Nephron progenitor cell (in vitro differentiated cells): ENCODE data around the gene CACNG5.

ENCODE experiments used
- DNase-seq: peaks from one replicate; pipeline ENCODE4 v3.0.0; 2021
- H3K27ac Mint-ChIP-seq: 2 replicates; pipeline ENCODE4 v1.8.0; 2021; ENCODE audit warnings: mild to moderate bottlenecking, moderate library complexity, mixed read lengths
- H3K27me3 Mint-ChIP-seq: 2 replicates; pipeline ENCODE4 v1.8.0; 2021; ENCODE audit warnings: mild to moderate bottlenecking, low read depth, mixed read lengths; ENCODE audit not compliant: poor library complexity
- H3K36me3 Mint-ChIP-seq: 2 replicates; pipeline ENCODE4 v1.8.0; 2021; ENCODE audit warnings: low read depth, mixed read lengths
- H3K4me1 Mint-ChIP-seq: 2 replicates; pipeline ENCODE4 v1.8.0; 2021; ENCODE audit warnings: mixed read lengths
- H3K4me3 Mint-ChIP-seq: 2 replicates; pipeline ENCODE4 v1.8.0; 2021; ENCODE audit warnings: mild to moderate bottlenecking, moderate library complexity, mixed read lengths
- H3K9me3 Mint-ChIP-seq: 2 replicates; pipeline ENCODE4 v1.8.0; 2021; ENCODE audit warnings: mild to moderate bottlenecking, moderate library complexity, mixed read lengths
- CTCF ChIP-seq: fragments of 200-600 bp; sonication (generic); IDR thresholded peaks from 2 replicates; pipeline ENCODE4 v1.5.0; 2021; ENCODE audit warnings: antibody characterized with exemption

The CACNG5 gene

GRCh38 chr17:66904760-66905624 is 70.1 kb downstream of the CACNG5 start:
- H3K4me1 Mint-ChIP-seq: peaks cover 3% of the 10 kb centered on the region
- H3K9me3 Mint-ChIP-seq: no peaks in the 10 kb centered on the region
- H3K36me3 Mint-ChIP-seq: no peaks in the 10 kb centered on the region
- TF ChIP-seq CTCF: no peak
- H3K4me3 Mint-ChIP-seq: no peak overlapping the region
- peaks cover 35% of the 10 kb centered on the region for H3K27me3 Mint-ChIP-seq
- no peak overlapping the region for H3K27ac Mint-ChIP-seq
- no peak for DNase-seq

- peak; percentile 87 for TF ChIP-seq CTCF
- Mint-ChIP-seq H3K9me3 (no peaks in the 10 kb centered on the region), H3K4me1 (peaks cover 5% of the 10 kb centered on the region), H3K36me3 (no peaks in the 10 kb centered on the region), H3K27me3 (peaks cover 29% of the 10 kb centered on the region), H3K4me3 (no peak overlapping the region), H3K27ac (no peak overlapping the region)
- DNase-seq: peak; percentile 76
Observed at GRCh38 chr17:66906321-66907278, 71.7 kb downstream of the CACNG5 start.

- Mint-ChIP-seq H3K27me3 (peaks cover 17% of the 10 kb centered on the region), H3K4me1 (peaks cover 16% of the 10 kb centered on the region), H3K36me3 (no peaks in the 10 kb centered on the region), H3K4me3 (no peak overlapping the region), H3K9me3 (peaks cover 3% of the 10 kb centered on the region), H3K27ac (no peak overlapping the region)
- no peak for TF ChIP-seq CTCF
- DNase-seq: no peak
Observed at GRCh38 chr17:66909804-66910373, 75.0 kb downstream of the CACNG5 start.

GRCh38 chr17:66910651-66911285 is 75.9 kb downstream of the CACNG5 start:
- no peak for DNase-seq
- no peak for TF ChIP-seq CTCF
- H3K9me3 Mint-ChIP-seq: peaks cover 3% of the 10 kb centered on the region
- H3K27me3 Mint-ChIP-seq: peaks cover 8% of the 10 kb centered on the region
- H3K4me3 Mint-ChIP-seq: no peak overlapping the region
- H3K36me3 Mint-ChIP-seq: no peaks in the 10 kb centered on the region
- peaks cover 16% of the 10 kb centered on the region for H3K4me1 Mint-ChIP-seq
- no peak overlapping the region for H3K27ac Mint-ChIP-seq

GRCh38 chr17:66915204-66915611 is 80.3 kb downstream of the CACNG5 start:
- H3K4me3 Mint-ChIP-seq: no peak overlapping the region
- no peaks in the 10 kb centered on the region for H3K27me3 Mint-ChIP-seq
- peaks cover 11% of the 10 kb centered on the region for H3K4me1 Mint-ChIP-seq
- H3K9me3 Mint-ChIP-seq: peaks cover 8% of the 10 kb centered on the region
- no peaks in the 10 kb centered on the region for H3K36me3 Mint-ChIP-seq
- TF ChIP-seq CTCF: no peak
- no peak for DNase-seq
- no peak overlapping the region for H3K27ac Mint-ChIP-seq
